GM23248 (cell line): Measurements from ENCODE around the gene IQCM.

Experiments used
- EZH2 ChIP-seq: fragments of 200-600 bp; sonication (generic); IDR thresholded peaks from 2 replicates; pipeline ENCODE4 v1.6.1; 2018; ENCODE audit warnings: antibody characterized with exemption, mild to moderate bottlenecking; ENCODE audit not compliant: insufficient read depth, poor library complexity, severe bottlenecking
- EZH2phosphoT487 ChIP-seq: fragments of 200-600 bp; sonication (generic); IDR thresholded peaks from 2 replicates; pipeline ENCODE4 v1.6.1; 2018; ENCODE audit warnings: antibody characterized with exemption, moderate library complexity, mild to moderate bottlenecking, low read depth; ENCODE audit not compliant: insufficient read depth

- TF ChIP-seq EZH2phosphoT487: no peak
- TF ChIP-seq EZH2: no peak
Measured at GRCh38 chr4:149353241-149353640, 462.4 kb downstream of the IQCM start.
